ENCODE results near the gene CNPY4.

Gene CNPY4

GRCh38 chr7:100148559-100149328 is 29.3 kb downstream of the CNPY4 start, which contains the start of gene LAMTOR4:
LAMTOR4 (plus strand) TSS chr7:100148918; CDS start chr7:100148973, 55 bp downstream.
- DNase-seq (ENCODE audit: low spot score): peak; percentile 97

- no peak for DNase-seq (ENCODE audit: low spot score)
These were observed 33.0 kb downstream of the CNPY4 start for GRCh38 chr7:100152404-100152803.

- DNase-seq (ENCODE audit: low spot score): no peak
These were observed 33.7 kb downstream of the CNPY4 start for GRCh38 chr7:100152937-100153666.

DNA sequence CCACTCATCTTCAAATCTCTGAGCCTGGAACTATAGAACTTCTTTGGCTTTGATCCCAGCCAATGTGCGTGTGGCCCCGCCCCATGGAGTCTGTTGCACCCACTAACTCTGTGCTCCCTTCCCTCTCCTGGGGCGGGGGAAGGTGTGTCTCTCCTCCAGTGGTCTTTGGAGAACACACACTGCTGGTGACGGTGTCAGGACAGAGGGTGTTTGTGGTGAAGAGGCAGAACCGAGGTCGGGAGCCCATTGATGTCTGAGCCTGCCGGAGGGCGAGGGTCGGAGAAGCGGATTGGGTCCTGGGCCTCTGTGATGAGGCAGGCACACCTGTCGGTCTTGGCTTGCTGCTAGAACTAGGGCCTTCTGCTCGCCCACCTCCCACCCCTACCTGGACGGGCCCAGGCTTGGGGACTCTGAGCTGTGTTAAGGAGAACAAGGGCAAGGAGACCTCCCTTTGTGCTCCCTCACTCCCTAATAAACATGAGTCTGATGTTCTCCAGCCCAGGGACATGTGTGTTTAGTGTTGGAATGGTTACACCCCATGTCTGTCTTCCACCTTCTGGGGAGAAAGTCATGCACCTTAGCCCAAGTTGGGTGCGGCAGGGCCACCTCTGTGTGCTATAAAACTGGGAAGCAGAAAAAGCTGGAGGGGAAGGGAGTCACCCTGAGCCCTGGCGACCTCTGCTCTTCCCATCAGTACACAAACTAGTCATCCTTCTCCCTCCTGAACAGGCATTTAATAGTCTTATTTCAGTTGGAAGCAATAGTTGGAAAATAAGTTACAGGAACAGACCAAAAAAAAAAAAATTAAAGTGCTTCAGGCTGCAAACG is 34.5 kb downstream of the CNPY4 start:
- DNase-seq (ENCODE audit: low spot score): peak; percentile 18

GRCh38 chr7:100154651-100155491 is 35.4 kb downstream of the CNPY4 start:
- no peak for DNase-seq (ENCODE audit: low spot score)

- no peak for DNase-seq (ENCODE audit: low spot score)
These were observed 36.3 kb downstream of the CNPY4 start for GRCh38 chr7:100155553-100156317.

DNA sequence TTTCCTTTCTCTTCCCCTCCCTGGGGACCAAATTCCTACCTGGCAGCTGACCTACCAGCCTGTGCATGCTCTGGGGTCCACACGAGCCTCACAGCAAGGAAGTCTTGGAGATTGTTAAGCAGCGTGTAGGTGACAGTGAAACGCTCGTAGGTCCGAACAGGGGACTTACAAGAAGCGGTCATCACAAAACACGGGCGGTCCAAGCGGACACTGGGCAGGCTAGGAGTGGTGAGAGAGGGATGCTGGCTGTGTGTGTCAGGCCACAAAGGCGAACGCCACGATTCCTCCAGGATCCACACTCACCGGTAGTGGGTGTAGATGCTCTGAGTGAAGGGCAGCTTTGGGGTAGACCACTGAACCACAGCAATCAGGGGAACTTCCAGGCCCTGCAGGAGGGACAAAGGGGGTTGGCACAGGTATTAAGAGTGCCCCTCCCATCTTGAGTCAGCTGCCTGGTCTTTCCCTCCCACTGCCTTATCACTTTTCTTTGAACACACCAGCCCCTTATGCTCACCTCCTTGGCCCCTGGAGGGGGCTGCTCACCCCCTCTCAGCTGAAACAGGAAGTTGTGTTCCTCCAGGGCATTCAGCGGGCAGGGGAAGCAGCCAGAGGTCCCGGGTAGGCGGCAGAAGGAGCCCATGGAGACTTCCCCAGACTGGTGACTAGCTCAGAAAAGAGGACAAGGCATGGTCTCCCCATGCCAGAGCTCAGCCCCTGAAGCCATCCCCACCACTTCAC is 37.1 kb downstream of the CNPY4 start:
- no peak for DNase-seq (ENCODE audit: low spot score)

GRCh38 chr7:100157069-100157333 is 37.6 kb downstream of the CNPY4 start:
- DNase-seq (ENCODE audit: low spot score): no peak

DNA sequence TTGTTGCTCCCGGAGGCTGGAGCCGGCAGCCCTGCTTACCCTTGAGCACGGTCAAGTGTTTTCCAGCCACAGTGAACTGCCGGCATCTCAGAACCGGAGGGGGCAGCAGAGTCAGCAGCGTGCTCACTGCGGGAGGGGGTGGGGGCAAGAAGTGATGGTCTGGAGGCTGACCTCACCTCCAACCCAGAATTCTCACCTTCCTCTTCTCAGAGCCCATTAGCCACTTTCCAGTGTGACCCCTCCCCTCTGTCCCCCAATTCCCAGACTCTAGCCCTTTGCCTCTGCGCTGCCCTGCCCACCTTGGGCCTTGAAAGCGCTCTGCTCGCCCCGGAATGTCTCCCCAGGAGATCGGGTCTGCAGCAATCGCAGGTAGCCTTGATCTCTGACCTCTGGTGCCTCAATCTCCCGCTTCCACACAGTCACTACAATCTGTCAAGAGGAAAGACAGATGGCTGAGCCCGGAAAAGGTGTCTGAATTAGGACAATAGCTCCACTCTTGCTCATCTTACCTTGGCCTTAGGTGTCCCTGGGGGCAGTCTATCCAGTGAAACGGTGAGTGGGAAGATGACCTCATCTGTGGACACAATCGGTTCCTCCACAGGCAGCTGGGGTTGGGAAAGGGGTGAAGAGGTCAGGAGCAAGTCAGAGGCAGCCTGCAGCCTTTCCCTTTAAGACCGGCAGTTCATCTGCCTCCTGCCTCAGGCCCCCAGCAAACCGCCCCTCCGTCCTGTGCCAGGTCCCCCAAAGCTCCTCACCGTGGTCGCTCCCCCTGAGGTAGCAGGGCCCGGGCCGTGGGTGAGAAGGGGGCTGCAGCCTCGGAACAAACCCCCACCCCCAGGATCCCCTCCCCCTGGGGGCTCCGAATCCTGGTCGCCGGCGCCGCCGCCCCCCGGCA is 38.1 kb downstream of the CNPY4 start:
- peak; percentile 52 for DNase-seq (ENCODE audit: low spot score)

- DNase-seq (ENCODE audit: low spot score): peak; percentile 98
These were observed 39.0 kb downstream of the CNPY4 start, which contains the start of gene TRAPPC14 for GRCh38 chr7:100158229-100159098. TRAPPC14 (minus strand) TSS chr7:100158723; CDS start chr7:100158499, 224 bp downstream.

DNA sequence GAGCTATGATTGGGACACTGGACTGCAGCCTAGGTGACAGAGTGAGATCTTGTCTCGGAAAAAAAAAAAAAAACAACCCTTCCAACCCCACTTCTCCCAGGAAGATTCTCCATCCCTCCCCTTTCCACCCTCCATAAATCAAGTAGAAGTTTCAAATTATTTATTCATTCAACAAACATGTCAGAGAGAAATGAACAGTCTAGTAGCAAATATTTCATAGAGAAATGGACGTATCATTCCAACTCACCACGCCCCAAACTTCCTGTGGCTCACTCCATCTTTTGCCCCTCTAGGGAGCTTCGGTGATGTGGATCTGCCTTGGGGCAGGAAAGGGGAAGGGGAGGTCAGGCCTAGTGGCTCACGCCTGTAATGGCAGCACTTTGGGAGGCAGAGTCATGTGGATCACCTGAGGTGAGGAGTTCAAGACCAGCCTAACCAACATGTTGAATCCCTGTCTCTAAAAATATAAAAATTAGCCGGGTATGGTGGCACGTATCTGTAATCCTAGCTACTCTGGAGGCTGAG is 39.7 kb downstream of the CNPY4 start:
- no peak for DNase-seq (ENCODE audit: low spot score)

DNA sequence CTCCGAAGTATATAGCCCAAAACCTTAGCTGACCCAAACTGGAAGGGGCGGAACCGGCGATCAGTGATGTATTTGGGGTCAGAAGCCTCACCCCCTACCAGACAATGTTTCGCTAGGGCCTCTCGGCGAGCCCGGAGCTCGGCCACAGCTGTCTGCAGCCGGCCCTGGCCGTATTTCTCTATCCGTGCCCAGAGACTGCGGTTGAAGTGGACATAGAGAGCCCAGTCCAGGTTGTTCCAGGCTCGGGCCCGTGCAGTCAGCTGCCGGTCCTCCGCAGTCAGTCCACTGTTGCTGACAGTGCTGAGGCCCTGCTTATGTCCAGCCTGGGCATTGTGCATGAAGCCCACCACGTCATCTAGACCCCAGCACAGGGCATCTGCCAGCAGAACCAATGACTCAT is 40.6 kb downstream of the CNPY4 start:
- no peak for DNase-seq (ENCODE audit: low spot score)

DNA sequence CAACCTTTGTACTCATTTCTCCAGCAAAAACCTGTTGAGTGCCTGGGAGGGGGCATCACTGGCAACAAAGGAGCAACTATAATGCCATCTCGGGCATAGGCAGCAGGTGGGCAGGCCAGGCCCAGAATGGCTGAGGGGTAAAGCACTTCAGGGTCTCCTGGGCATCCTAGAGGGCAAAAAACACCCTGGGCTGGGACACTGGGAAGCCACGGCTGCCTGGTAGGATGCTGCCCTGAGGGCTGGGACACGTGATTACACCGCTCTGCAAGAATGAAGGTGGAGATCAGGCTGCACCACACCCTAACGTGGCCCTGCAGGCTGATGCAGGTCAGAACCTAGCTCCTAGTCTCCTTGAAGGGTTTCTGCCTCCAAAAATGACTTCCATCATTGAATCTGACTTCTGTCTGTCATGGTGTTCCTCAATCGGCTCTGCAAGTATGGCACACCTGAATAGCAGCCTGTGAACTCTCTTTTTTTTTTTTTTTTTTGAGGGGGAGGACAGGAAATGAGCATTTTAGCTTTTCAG is 43.6 kb downstream of the CNPY4 start:
- no peak for DNase-seq (ENCODE audit: low spot score)

DNA sequence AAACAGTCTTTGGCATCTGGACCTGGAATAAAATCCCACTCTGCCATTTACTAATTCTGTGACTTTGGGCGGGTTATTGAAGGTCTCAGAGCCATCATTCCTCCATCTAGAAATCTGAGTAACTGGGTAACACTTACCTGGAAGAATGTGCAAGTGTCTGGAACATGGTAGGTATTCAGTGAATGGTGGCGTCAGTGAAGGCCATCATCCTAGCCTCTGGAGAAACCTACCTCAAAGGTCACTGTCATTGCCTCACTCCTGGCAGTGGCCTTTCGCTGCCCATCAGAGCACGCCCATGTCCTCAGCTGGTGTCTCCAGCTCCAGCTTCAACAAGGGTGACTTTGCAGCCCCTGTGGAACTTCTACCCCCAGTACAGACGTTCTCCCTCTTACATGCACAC is 44.4 kb downstream of the CNPY4 start:
- no peak for DNase-seq (ENCODE audit: low spot score)

DNA sequence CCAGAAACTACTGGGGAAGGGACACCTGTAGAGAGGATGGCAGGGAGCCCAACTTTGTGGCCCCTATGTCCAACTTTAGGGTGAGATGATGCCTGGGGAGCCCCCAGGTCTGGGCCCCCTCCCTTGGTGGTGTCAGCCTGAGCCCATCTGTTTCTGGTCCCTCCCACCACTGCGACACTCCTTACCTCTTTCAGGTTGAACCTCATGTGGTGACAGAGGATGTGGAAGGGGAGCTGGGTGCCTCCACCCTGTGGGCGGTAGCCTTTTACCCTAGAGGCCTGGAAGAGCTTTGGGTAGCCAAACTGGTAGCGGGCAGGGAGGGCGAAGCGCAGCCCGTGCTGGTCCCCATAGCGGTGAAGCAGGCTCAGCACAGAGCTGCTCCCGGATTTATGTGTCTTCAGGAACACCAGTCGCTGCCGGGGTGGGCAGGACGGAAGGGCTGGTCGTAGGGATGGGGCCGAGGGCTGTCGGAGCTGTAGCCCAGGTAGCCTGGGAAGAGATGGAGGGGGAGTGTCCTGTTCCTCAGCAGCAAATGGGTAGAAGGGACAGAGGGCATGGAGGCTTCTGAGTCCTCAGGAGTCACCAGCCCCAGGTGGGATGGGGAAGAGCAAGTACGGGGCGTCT is 47.0 kb downstream of the CNPY4 start:
- no peak for DNase-seq (ENCODE audit: low spot score)

DNA sequence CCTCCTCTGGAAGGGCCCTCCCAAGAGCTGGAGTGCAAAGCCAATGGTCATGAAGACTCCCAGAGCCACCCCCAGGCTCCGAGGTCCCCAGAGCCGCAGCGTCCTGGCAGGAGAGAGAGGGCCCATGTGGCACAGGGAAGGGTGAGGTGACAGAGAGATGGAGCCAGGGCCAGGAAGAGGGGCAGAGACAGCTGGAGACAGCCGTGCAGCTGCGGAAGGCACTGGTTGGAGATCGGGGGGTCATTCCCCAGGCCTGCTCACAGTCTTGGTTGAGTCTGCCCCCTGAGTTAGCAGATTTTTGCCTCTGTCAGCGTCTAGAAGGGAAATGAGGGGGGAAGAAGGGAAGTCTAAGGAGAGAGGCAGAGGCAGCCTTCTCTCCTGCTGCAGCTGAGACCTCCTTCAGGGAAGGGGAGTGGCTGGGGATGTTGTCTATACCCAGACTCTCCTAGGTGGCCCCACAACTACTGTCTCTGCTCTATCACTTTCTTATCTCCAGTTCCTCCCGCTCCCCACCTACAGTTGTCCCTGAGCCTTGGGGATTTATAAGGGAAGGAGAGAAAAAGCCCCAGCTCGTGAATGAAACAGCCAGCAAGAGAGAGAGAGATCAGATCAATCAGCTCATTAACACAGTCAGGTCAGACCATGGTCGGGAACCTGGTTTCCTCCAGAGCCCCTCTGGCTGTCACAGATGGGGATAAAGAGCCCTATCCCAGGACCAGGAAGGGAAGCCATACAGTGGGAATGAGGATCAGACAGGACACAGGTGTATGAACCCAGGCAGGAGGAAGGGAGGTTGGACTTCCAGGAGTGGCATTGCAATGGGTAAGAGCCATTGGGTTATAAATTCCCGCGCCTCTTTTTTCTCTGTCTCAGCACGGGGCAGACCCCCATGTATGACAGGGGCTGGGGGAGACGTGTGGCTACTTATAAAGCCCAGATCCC is 47.8 kb downstream of the CNPY4 start:
- DNase-seq (ENCODE audit: low spot score): no peak
